CD4-positive, alpha-beta T cell treated with Interleukin-21 for 1 hour (primary cell): Measurements from ENCODE around the gene SLC12A8.

ENCODE experiments used
- DNase-seq: peaks from one replicate; pipeline ENCODE4 v3.0.0-alpha.2; 2020

Gene SLC12A8

GRCh38 chr3:125185805-125186204 is 26.7 kb downstream of the SLC12A8 start:
- DNase-seq: no peak

GRCh38 chr3:125179884-125180240 is 32.7 kb downstream of the SLC12A8 start:
- no peak for DNase-seq

DNA sequence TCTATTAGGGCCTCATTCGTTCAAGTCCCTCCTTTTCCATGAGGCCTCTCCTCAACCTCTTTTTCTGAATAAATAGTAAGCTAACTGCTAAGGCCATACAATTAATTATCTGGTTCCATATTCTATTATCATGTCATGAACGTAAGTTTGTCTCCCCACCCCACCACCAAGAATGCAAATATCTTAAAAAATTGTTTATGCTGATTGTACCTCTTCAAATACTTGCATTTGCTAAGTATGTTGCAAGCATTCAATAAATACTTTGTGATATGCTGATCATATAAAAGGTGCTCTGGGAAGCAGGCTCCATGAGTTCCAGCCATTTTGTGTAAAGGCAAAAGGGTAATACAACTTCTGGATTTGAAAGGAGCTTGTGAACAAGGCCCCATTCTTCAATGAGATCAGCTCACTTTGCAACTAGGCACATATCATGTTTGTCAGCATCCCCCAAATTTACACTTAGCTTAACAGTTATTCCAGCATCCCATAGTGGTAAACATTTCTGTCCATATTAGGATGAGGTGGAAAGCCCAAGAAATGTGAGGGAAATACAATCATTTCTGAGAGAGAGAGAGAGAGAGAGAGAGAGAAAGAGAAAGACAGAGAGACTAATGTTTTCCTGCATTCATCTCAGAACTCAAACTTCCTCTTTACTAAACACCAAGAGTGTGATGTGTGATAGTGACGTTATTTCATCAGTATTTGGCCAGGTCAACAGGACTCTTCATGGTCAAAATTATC is 33.2 kb downstream of the SLC12A8 start:
- no peak for DNase-seq

GRCh38 chr3:125177746-125178145 is 34.8 kb downstream of the SLC12A8 start:
- DNase-seq: no peak

GRCh38 chr3:125175295-125176078 is 37.1 kb downstream of the SLC12A8 start:
- no peak for DNase-seq

DNA sequence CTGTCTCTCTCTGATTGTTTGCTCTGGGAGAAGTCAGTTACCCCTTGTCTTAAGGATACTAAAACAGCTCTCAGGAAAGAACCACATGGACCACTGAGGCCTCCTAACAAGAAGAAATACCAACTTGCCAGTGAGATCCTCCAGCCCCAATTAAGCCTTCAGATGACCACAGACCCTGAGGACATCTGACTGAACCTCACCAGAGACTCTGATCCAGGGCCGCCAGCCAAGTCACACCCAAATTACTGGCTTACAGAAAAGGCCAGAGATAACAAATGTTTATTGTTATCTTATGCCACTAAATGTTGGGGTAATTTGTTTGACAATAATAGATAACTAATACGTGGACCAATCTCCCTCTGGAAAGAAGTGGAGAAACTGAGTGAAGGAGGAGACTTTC is 40.2 kb downstream of the SLC12A8 start:
- DNase-seq: no peak

DNA sequence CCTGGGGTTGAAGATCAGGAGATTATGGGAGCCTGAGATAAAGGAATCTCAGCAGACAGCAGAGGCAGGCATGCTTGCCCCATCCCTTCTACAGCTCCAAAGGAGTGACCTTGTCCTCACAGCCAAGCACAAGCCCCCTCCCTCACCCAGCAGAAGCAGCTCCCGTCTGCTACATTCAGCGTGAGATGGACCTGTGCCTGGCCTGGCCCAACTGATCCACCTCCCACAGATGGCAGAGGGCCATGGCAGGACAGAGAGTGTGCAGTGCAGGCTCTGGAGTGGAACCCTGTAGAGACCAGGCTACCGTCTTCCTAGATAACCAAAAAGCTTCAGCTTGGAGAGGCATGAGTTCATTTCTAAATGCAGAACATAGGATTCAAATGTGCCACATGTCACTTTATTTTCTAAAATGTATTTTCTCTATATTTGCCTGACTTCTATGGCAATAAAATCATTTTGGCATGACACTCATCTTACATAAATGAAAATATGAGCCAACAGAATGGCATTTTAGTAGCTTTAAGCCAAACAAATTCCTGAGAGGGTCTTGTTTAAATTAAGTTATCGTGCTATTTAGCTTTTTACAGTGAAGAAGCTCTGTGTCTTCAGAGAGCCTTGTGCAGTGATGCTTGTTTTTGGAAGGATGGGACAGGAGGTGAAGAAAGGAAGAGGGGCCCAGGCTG is 43.7 kb downstream of the SLC12A8 start:
- DNase-seq: no peak

DNA sequence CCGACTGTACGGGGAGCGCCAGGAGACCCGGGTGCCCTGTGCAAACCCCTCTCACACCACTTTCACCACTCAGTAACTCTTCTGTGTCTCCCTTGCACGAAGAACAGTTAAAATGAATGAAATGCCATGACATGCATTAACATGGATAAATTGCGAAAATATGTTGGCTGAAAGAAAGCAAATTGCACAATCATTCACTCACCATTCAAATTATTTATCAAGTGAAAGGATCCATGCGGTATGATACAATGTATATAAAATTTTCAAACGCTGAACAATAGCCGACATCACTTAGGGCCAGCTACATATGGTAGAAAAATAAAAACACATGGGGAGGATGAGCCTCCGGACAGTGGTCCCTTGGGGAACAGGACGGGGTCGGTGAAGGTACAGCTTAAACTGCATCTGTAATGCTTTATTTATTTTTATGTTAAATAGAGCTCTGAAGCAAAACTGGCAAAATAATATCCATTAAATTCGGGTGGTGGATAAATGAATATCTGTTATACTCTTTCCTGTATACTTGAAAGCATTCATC is 45.9 kb downstream of the SLC12A8 start:
- no peak for DNase-seq

- DNase-seq: no peak
Measured at GRCh38 chr3:125165948-125166553, 46.5 kb downstream of the SLC12A8 start.

DNA sequence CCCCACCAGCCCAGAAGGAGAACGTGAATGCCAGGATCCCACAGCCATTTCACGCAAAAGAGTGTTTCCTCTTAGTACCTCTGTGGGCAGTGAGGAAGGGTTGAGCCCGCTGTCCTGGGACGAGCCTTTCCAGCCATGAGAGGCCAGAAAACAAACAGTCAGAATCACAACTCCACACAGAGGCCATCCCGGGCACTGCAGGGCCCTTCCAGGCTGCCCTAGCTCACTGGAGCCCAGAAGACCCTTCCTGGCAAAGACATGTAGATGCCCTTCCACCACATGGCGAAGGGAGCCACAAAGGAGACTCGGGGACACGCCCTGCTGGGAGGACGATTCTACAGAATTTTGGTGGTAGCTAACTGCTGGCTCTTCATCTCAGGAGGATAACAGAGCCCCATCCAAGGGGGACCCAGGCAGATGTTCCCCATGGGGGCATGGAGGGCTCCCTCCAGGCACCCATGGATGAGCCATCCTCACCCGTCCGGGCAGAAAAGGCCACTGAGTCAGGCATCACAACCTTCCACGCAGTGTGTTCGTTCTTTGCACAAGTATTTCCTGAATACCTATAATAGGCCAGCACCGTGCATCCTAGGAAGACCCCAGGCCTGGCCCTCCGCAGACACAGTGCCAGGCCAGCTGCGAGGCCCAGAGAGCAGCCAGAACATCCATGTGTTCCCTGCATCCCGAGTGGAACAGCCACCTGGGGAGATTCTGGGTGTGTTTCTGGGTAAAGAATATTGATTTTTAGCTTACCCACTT is 47.2 kb downstream of the SLC12A8 start:
- DNase-seq: no peak

GRCh38 chr3:125163739-125164601 is 48.6 kb downstream of the SLC12A8 start:
- no peak for DNase-seq

GRCh38 chr3:125161607-125162219 is 50.8 kb downstream of the SLC12A8 start:
- no peak for DNase-seq

GRCh38 chr3:125160606-125161371 is 51.8 kb downstream of the SLC12A8 start:
- no peak for DNase-seq

GRCh38 chr3:125157183-125157582 is 55.4 kb downstream of the SLC12A8 start:
- no peak for DNase-seq

- DNase-seq: no peak
Measured at GRCh38 chr3:125156456-125156855, 56.1 kb downstream of the SLC12A8 start.

GRCh38 chr3:125154800-125155269 is 57.7 kb downstream of the SLC12A8 start:
- peak; percentile 33 for DNase-seq

DNA sequence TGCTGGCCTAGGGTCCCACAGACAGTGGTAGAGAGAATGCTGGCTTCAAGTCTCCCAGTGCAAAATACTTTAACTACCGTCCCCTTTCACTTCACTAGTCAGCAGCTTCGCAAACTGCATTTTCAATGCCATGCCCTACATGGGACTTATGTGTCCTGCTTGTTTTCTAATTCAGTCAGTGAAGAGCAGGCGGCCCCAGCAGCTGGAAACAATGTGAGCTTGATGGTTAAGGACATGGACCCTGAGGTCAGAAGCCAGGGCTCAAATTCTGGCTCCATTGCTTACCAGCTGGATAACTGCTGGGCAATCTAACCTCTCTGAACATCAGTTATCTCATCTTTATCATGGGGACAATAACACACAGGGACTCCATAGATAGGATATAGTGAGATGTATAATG is 58.4 kb downstream of the SLC12A8 start:
- no peak for DNase-seq

DNA sequence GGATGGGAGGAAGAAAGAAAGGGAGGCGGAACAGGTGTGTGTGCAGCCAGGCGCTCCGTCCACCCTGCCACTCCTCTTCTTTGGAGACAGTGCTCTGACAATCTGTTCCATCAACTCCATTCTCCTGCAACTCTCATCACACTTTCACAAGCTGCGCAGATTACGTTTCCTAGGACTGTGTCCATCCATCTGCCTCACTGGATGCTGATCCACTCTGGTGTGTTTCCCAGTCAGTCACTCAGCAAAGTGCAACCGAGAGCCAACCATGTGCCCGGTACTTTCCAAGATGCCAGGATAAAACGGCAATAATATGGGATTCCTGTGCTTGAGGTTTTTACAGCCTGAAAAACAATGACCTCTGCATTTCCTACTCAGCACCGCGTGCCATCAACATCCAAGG is 59.6 kb downstream of the SLC12A8 start:
- DNase-seq: no peak

- DNase-seq: no peak
Measured at GRCh38 chr3:125151916-125152315, 60.6 kb downstream of the SLC12A8 start.

DNA sequence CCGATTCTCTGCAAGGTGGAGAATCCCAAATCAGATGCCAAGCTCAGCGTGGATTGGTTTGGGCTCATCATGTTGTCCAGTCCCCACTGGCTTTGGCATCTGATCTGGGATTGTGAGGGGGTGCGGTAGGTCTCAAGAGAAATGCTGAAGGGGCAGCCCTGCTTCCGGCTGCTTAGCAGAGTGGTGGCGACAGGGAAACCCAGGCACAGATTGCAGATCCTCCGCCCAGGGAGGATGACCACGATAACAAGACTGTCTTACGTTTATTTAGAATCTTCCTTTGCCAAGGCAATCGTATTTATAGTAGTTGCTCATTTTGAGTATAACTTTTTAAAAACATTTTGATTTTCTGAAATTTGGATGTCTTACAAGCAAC is 61.1 kb downstream of the SLC12A8 start:
- DNase-seq: no peak
